Measurements from ENCODE around the gene MRPL49. TPM values are rescaled to one million over a fixed set of nuclear protein-coding genes. Genes with fewer than 3 reads are reported as not detected.

The MRPL49 gene
- total and polyA plus RNA-seq, 9 of the 15 experiments (the other 6 are each of a cell fraction or from before 2014, with no cell fraction given) = 74.3 to 132 (median 91.2) TPM

DNA sequence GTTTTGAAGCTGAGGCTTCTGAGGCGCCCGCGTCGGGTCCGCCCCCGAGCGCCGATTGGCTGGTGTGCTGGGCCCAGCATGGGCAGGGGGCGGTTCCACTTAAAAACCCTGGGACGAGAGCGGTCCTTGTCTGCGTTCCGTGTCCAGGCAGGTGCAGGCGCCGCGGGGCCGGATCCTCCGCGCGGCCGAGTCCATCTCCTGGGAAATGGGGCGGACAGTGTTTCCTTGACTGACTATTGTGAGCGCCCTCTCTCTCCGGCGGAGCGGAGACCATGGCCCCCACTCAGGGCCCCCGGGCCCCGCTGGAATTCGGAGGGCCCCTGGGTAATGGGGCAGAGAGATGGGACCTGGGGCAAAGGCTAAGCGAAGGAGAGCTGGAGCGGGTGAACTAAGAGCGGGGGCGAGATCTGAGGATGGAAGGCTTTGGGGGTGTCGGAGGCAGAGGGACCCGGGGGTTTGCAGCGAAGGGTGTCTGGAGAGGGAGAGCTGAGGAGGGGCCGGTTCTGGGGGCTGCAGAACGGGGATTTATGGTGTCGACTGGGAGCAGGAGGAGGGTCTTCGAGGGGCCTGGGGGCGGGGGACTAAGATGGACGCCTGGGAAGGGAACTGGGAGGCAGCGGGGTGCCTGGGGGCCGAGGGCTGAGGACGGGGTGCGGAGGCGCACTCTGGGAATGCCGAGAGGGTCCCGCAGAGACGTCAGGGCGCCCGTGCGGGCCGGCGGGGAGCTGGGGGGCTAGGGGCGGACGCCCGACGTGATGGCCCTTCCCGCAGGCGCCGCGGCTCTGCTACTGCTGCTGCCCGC is 10.2 kb upstream of the MRPL49 start, which contains the start of gene TM7SF2 (continued):
- TF ChIP-seq CHAMP1 (IDR thresholded peaks at IDR 0.05) (no peak), E2F4 (CRISPR knock-in tag; IDR thresholded peaks at IDR 0.05; ENCODE audit: low read depth) (no peak), ZEB2 (IDR thresholded peaks at IDR 0.05) (no peak), ZNF124 (CRISPR knock-in tag; IDR thresholded peaks at IDR 0.05) (no peak), POLR2G (IDR thresholded peaks at IDR 0.05; ENCODE audit: low read depth, low read length) (peak; percentile 98), NRF1 (conservative IDR thresholded peaks at IDR 0.05 in 1 of 2, IDR thresholded peaks at IDR 0.05 in 1 of 2) (peak; percentile 75 to 79), CHD2 (IDR thresholded peaks at IDR 0.05; ENCODE audit: low read depth, low read length) (no peak; the same call in 1 of the 2 replicates), XRCC4 (IDR thresholded peaks at IDR 0.05; ENCODE audit: extremely low read depth, insufficient read depth, insufficient read length) (no peak), CCNT2 (IDR thresholded peaks at IDR 0.05; ENCODE audit: borderline replicate concordance, extremely low read depth, insufficient read length, low read depth, low read length) (peak; percentile 29), TOE1 (IDR thresholded peaks at IDR 0.05; ENCODE audit: borderline replicate concordance) (0 out of 2 replicates have a peak, but pooled peaks have one; percentile 35), TOE1 (CRISPR knock-in tag; IDR thresholded peaks at IDR 0.05; ENCODE audit: borderline replicate concordance, low read depth) (no peak), GABPB1 (CRISPR knock-in tag; IDR thresholded peaks at IDR 0.05) (no peak), SMAD4 (CRISPR knock-in tag; conservative IDR thresholded peaks at IDR 0.05) (peak; percentile 32), PHB (CRISPR knock-in tag; IDR thresholded peaks at IDR 0.05) (no peak), HOXB6 (CRISPR knock-in tag; IDR thresholded peaks at IDR 0.05; ENCODE audit: borderline replicate concordance) (no peak), CTBP1 (IDR thresholded peaks at IDR 0.05; ENCODE audit: borderline replicate concordance) (peak; percentile 30; the same call in 1 of the 2 replicates), SUPT5H (IDR thresholded peaks at IDR 0.05) (peak; percentile 85)
- TF ChIP-seq, protein P1, sequence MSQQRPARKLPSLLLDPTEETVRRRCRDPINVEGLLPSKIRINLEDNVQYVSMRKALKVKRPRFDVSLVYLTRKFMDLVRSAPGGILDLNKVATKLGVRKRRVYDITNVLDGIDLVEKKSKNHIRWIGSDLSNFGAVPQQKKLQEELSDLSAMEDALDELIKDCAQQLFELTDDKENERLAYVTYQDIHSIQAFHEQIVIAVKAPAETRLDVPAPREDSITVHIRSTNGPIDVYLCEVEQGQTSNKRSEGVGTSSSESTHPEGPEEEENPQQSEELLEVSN (IDR thresholded peaks at IDR 0.05; ENCODE audit: borderline replicate concordance in 1 of 2, extremely low read depth in 1 of 2, insufficient read depth in 1 of 2, insufficient read length in 1 of 2, low read depth in 1 of 2, low read length in 1 of 2, poor library complexity in 1 of 2, severe bottlenecking in 1 of 2) = peak in 1 of 2 experiments; percentile 43
- TF ChIP-seq, protein P2, sequence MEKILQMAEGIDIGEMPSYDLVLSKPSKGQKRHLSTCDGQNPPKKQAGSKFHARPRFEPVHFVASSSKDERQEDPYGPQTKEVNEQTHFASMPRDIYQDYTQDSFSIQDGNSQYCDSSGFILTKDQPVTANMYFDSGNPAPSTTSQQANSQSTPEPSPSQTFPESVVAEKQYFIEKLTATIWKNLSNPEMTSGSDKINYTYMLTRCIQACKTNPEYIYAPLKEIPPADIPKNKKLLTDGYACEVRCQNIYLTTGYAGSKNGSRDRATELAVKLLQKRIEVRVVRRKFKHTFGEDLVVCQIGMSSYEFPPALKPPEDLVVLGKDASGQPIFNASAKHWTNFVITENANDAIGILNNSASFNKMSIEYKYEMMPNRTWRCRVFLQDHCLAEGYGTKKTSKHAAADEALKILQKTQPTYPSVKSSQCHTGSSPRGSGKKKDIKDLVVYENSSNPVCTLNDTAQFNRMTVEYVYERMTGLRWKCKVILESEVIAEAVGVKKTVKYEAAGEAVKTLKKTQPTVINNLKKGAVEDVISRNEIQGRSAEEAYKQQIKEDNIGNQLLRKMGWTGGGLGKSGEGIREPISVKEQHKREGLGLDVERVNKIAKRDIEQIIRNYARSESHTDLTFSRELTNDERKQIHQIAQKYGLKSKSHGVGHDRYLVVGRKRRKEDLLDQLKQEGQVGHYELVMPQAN (IDR thresholded peaks at IDR 0.05; ENCODE audit: borderline replicate concordance) = peak; percentile 46; the same call in 1 of the 2 replicates
- TF ChIP-seq, protein P3, sequence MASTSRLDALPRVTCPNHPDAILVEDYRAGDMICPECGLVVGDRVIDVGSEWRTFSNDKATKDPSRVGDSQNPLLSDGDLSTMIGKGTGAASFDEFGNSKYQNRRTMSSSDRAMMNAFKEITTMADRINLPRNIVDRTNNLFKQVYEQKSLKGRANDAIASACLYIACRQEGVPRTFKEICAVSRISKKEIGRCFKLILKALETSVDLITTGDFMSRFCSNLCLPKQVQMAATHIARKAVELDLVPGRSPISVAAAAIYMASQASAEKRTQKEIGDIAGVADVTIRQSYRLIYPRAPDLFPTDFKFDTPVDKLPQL (IDR thresholded peaks at IDR 0.05; ENCODE audit: extremely low read depth, insufficient read length) = no peak
